ENCODE measurements around the gene POU4F3.

The POU4F3 gene

DNA sequence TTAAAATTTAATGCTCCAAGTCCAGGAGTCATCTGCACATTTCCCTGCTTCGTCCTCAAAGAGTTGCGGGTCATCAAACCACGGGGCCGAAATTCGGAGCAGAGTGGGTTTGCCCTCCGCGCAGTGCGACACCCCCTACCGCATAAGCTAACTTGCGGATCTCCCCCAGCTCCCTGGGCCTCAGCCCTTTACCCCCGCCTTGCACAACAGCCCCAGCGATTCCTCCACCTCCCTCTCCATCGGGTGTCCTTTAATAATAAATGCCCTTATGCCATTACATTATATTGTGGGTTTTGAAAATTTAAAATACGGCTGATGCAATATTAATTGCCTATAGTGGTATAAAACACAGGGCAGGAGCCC lies 3.9 kb downstream of the POU4F3 start:
- DNase-seq (ENCODE audit: low read depth in 1 of 2, low spot score in 1 of 2), result no peak
- no peak for TF ChIP-seq CTCF (IDR thresholded peaks at IDR 0.05; ENCODE audit: insufficient read depth, low read length)
- no peak for TF ChIP-seq REST (IDR thresholded peaks at IDR 0.05; ENCODE audit: insufficient replicate concordance, low read depth)
- TF ChIP-seq POLR2AphosphoS5 (IDR thresholded peaks at IDR 0.05; ENCODE audit: low read depth), result no peak
- TF ChIP-seq GABPA (IDR thresholded peaks at IDR 0.05; ENCODE audit: low read depth), result no peak
- no peak for TF ChIP-seq SPI1 (IDR thresholded peaks at IDR 0.05; ENCODE audit: borderline replicate concordance, low read depth)
- H3K27me3 ChIP-seq (ENCODE audit: insufficient read depth, poor library complexity, severe bottlenecking), result peaks cover 98% of the 10 kb centered on the region
- H3K4me3 ChIP-seq (replicated peaks; ENCODE audit: insufficient read depth, low read length), result no peak overlapping the region
- no peak overlapping the region for H3K27ac ChIP-seq (replicated peaks)

GRCh38 chr5:146342882-146343865 lies 4.5 kb downstream of the POU4F3 start:
- DNase-seq (ENCODE audit: low read depth in 1 of 2, low spot score in 1 of 2), result no peak
- Histone ChIP-seq H3K27ac (replicated peaks) (no peak overlapping the region), H3K27me3 (ENCODE audit: insufficient read depth, poor library complexity, severe bottlenecking) (peaks cover 97% of the 10 kb centered on the region), H3K4me3 (replicated peaks; ENCODE audit: insufficient read depth, low read length) (no peak overlapping the region)
- TF ChIP-seq POLR2AphosphoS5 (IDR thresholded peaks at IDR 0.05; ENCODE audit: low read depth), result no peak
- TF ChIP-seq GABPA (IDR thresholded peaks at IDR 0.05; ENCODE audit: low read depth), result no peak
- TF ChIP-seq REST (IDR thresholded peaks at IDR 0.05; ENCODE audit: insufficient replicate concordance, low read depth), result no peak
- no peak for TF ChIP-seq CTCF (IDR thresholded peaks at IDR 0.05; ENCODE audit: insufficient read depth, low read length)
- TF ChIP-seq SPI1 (IDR thresholded peaks at IDR 0.05; ENCODE audit: borderline replicate concordance, low read depth), result no peak

DNA sequence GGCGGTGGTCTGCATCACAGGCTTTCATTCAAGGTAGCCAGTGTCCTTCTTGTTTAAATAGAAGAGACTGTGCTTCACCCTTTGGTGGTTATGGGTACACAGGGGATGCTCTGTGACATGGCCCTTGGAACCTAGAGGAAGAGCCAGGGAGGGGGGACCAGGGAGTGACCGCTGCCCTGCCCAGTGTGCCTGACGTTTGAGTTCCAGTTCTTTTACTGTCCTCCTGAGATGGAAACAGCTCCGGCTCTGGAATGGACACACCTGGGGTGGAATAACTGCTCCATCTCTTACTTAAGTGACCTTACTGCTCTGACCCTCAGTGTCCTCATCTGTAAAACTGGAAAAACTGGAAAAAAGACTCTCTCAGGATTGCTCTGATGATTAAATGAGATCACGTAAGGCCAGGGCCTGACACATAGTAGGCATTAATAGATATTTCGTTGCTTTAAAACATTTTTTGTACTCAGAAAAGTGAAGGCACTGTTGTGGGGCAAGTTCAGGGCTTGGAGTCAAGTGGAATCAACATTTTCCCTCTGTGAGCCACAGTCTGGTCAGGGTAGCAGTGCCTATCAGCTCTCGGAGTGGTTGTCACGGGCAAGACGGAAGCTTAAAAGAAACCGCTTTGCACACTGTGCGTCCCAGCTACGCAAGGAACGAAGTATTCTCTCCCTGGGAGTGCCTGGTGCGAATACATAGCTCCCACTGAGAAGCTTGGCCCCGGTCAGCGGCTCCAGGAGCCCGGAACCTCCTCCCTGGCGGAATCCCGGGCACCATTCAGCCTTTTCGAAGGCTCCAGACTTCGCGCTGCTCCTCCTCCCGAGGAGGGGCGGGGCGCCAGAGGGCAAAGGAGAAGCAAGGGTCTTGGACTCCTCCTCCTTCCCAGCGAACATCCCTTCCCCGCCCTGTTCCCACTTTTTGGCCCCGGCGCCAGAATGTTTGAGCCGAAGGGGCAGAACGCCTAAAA lies 5.8 kb downstream of the POU4F3 start:
- H3K27me3 ChIP-seq (ENCODE audit: insufficient read depth, poor library complexity, severe bottlenecking), result peaks cover 92% of the 10 kb centered on the region
- DNase-seq (ENCODE audit: low read depth in 1 of 2, low spot score in 1 of 2), result no peak

More for the DNA sequence above, 5.8 kb downstream of the POU4F3 start:
- TF ChIP-seq CTCF (IDR thresholded peaks at IDR 0.05; ENCODE audit: insufficient read depth, low read length), result no peak
- TF ChIP-seq GABPA (IDR thresholded peaks at IDR 0.05; ENCODE audit: low read depth), result no peak
- Histone ChIP-seq H3K27ac (replicated peaks) (no peak overlapping the region), H3K4me3 (replicated peaks; ENCODE audit: insufficient read depth, low read length) (peak overlapping the region; percentile 26)

Measured in HL-60 (cell line).